ENCODE measurements around the gene PINLYP.

Gene PINLYP

GRCh38 chr19:43605875-43606568 is 30.4 kb downstream of the PINLYP start:
- Mint-ChIP-seq H3K27me3 (no peaks in the 10 kb centered on the region), H3K4me1 (peaks cover 25% of the 10 kb centered on the region), H3K27ac (peak overlapping the region in 1 of 2 donors; percentile 81)

GRCh38 chr19:43606569-43607229 is 31.1 kb downstream of the PINLYP start:
- H3K4me3 Mint-ChIP-seq, result no peak overlapping the region
- DNase-seq (no peak), ATAC-seq (no peak)
- H3K27me3 Mint-ChIP-seq, result no peaks in the 10 kb centered on the region
- peaks cover 25% of the 10 kb centered on the region for H3K4me1 Mint-ChIP-seq
- no peaks in the 10 kb centered on the region for H3K9me3 Mint-ChIP-seq
- H3K27ac Mint-ChIP-seq, result no peak overlapping the region

More at GRCh38 chr19:43605875-43606568, 30.4 kb downstream of the PINLYP start:
- Mint-ChIP-seq H3K9me3 (no peaks in the 10 kb centered on the region), H3K4me3 (no peak overlapping the region)
- ATAC-seq (no peak), DNase-seq (no peak)

GRCh38 chr19:43607238-43608205 is 31.9 kb downstream of the PINLYP start:
- ATAC-seq, result peak; percentile 62
- no peaks in the 10 kb centered on the region for H3K9me3 Mint-ChIP-seq
- peak overlapping the region in 1 of 2 donors; percentile 14 for H3K4me3 Mint-ChIP-seq
- peaks cover 25% of the 10 kb centered on the region for H3K4me1 Mint-ChIP-seq
- H3K27ac Mint-ChIP-seq, result peak overlapping the region; percentile 6 to 91
- no peak for DNase-seq
- H3K27me3 Mint-ChIP-seq, result no peaks in the 10 kb centered on the region

- no peak for ATAC-seq
- no peaks in the 10 kb centered on the region for H3K27me3 Mint-ChIP-seq
- no peaks in the 10 kb centered on the region for H3K9me3 Mint-ChIP-seq
- no peak for DNase-seq
- H3K27ac Mint-ChIP-seq, result peak overlapping the region in 1 of 2 donors; percentile 28
- H3K4me1 Mint-ChIP-seq, result peaks cover 25% of the 10 kb centered on the region
- H3K4me3 Mint-ChIP-seq, result no peak overlapping the region
These were observed 34.3 kb downstream of the PINLYP start for GRCh38 chr19:43609872-43610271.

GRCh38 chr19:43610493-43610892 is 34.9 kb downstream of the PINLYP start:
- Mint-ChIP-seq H3K4me3 (no peak overlapping the region), H3K27ac (peak overlapping the region; percentile 59 to 83), H3K27me3 (no peaks in the 10 kb centered on the region), H3K4me1 (peaks cover 25% of the 10 kb centered on the region), H3K9me3 (no peaks in the 10 kb centered on the region)
- no peak for ATAC-seq
- DNase-seq, result no peak

- H3K4me3 Mint-ChIP-seq, result no peak within 1 kb of the TSS
- no peaks in the 10 kb centered on the region for H3K27me3 Mint-ChIP-seq
- H3K4me1 Mint-ChIP-seq, result peaks cover 33% of the 10 kb centered on the region
- no peaks in the 10 kb centered on the region for H3K9me3 Mint-ChIP-seq
- DNase-seq (no peak), ATAC-seq (no peak)
- peak within 1 kb of the TSS; percentile 55 to 61 for H3K27ac Mint-ChIP-seq
These were observed 36.2 kb downstream of the PINLYP start, which contains the start of gene SRRM5 for GRCh38 chr19:43611788-43612187. Gene SRRM5, plus strand, starts transcription at chr19:43612088. Its CDS starts 34 bp downstream, at chr19:43612122.

- no peaks in the 10 kb centered on the region for H3K9me3 Mint-ChIP-seq
- ATAC-seq (no peak), DNase-seq (no peak)
- H3K27ac Mint-ChIP-seq, result no peak overlapping the region
- no peak overlapping the region for H3K4me3 Mint-ChIP-seq
- H3K27me3 Mint-ChIP-seq, result no peaks in the 10 kb centered on the region
- peaks cover 29% of the 10 kb centered on the region for H3K4me1 Mint-ChIP-seq
These were observed 36.8 kb downstream of the PINLYP start for GRCh38 chr19:43612374-43612773.

GRCh38 chr19:43616306-43616705 is 40.7 kb downstream of the PINLYP start:
- DNase-seq (no peak), ATAC-seq (no peak)
- no peak overlapping the region for H3K4me3 Mint-ChIP-seq
- no peaks in the 10 kb centered on the region for H3K27me3 Mint-ChIP-seq
- no peak overlapping the region for H3K27ac Mint-ChIP-seq
- peaks cover 36% of the 10 kb centered on the region for H3K4me1 Mint-ChIP-seq
- no peaks in the 10 kb centered on the region for H3K9me3 Mint-ChIP-seq

- H3K4me1 Mint-ChIP-seq, result peaks cover 40% of the 10 kb centered on the region
- H3K9me3 Mint-ChIP-seq, result no peaks in the 10 kb centered on the region
- no peaks in the 10 kb centered on the region for H3K27me3 Mint-ChIP-seq
- DNase-seq, result no peak
- no peak for ATAC-seq
- no peak overlapping the region for H3K4me3 Mint-ChIP-seq
- no peak overlapping the region for H3K27ac Mint-ChIP-seq
These were observed 41.4 kb downstream of the PINLYP start for GRCh38 chr19:43616954-43617353.

GRCh38 chr19:43618921-43619261 is 43.3 kb downstream of the PINLYP start:
- Mint-ChIP-seq H3K27ac (peak overlapping the region; percentile 98 to 99), H3K9me3 (no peaks in the 10 kb centered on the region), H3K4me1 (peaks cover 40% of the 10 kb centered on the region), H3K4me3 (peak overlapping the region; percentile 93 to 95), H3K27me3 (no peaks in the 10 kb centered on the region)
- ATAC-seq (peak; percentile 71), DNase-seq (peak; percentile 60 to 67)

GRCh38 chr19:43619262-43620060 is 43.9 kb downstream of the PINLYP start, which contains the start of gene ZNF428:
Gene ZNF428, minus strand, starts transcription at chr19:43619629. Its CDS starts 5,325 bp downstream, at chr19:43614304.
- peak within 1 kb of the TSS; percentile 98 to 99 for H3K27ac Mint-ChIP-seq
- H3K4me1 Mint-ChIP-seq, result peaks cover 46% of the 10 kb centered on the region
- ATAC-seq (peak; percentile 92), DNase-seq (peak; percentile 89 to 90)
- H3K4me3 Mint-ChIP-seq, result peak within 1 kb of the TSS; percentile 93 to 95
- H3K27me3 Mint-ChIP-seq, result no peaks in the 10 kb centered on the region
- H3K9me3 Mint-ChIP-seq, result no peaks in the 10 kb centered on the region

- Mint-ChIP-seq H3K4me1 (peaks cover 55% of the 10 kb centered on the region), H3K27me3 (no peaks in the 10 kb centered on the region), H3K27ac (peak overlapping the region; percentile 98 to 99), H3K4me3 (peak overlapping the region; percentile 93 to 95), H3K9me3 (no peaks in the 10 kb centered on the region)
- ATAC-seq, result peak; percentile 2
- no peak for DNase-seq
These were observed 44.7 kb downstream of the PINLYP start for GRCh38 chr19:43620061-43621001.

- no peak for DNase-seq
- Mint-ChIP-seq H3K27ac (no peak overlapping the region), H3K27me3 (peaks cover 17% of the 10 kb centered on the region), H3K4me3 (no peak overlapping the region), H3K4me1 (peaks cover 60% of the 10 kb centered on the region), H3K9me3 (no peaks in the 10 kb centered on the region)
- no peak for ATAC-seq
These were observed 46.5 kb downstream of the PINLYP start for GRCh38 chr19:43622070-43622469.

GRCh38 chr19:43622956-43623355 is 47.4 kb downstream of the PINLYP start:
- Mint-ChIP-seq H3K9me3 (no peaks in the 10 kb centered on the region), H3K27me3 (peaks cover 26% of the 10 kb centered on the region), H3K27ac (no peak overlapping the region), H3K4me3 (peak overlapping the region in 1 of 2 donors; percentile 0), H3K4me1 (peaks cover 61% of the 10 kb centered on the region)
- DNase-seq, result no peak
- no peak for ATAC-seq
